GM23338 (cell line): ENCODE data around the gene TEX51.

ENCODE experiments used
- EZH2 ChIP-seq: fragments of 200-600 bp; sonication (generic); IDR thresholded peaks from one replicate; pipeline ENCODE4 v1.8.0; 2017; ENCODE audit warnings: antibody characterized with exemption, mild to moderate bottlenecking, low read depth; ENCODE audit not compliant: unreplicated experiment
- EZH2phosphoT487 ChIP-seq: fragments of 200-600 bp; sonication (generic); IDR thresholded peaks from one replicate; pipeline ENCODE4 v1.8.1; 2018; ENCODE audit warnings: antibody characterized with exemption; ENCODE audit not compliant: unreplicated experiment
- TF ChIP-seq, protein P1 (sequence below): IDR thresholded peaks from one replicate; pipeline ENCODE4 v1.6.1; 2018; ENCODE audit warnings: antibody characterized with exemption; ENCODE audit not compliant: unreplicated experiment
- TF ChIP-seq, protein P2 (sequence below), 2 experiments: fragments of 200-600 bp in 1 of 2; sonication (generic) in 1 of 2; conservative IDR thresholded peaks; 2 replicates each; pipeline versions ENCODE4 v1.5.1 to v1.6.1; 2016 to 2017; ENCODE audit warnings: antibody characterized with exemption in 2 of 2, low read depth in 2 of 2, mild to moderate bottlenecking in 2 of 2, moderate library complexity in 1 of 2

DNA sequence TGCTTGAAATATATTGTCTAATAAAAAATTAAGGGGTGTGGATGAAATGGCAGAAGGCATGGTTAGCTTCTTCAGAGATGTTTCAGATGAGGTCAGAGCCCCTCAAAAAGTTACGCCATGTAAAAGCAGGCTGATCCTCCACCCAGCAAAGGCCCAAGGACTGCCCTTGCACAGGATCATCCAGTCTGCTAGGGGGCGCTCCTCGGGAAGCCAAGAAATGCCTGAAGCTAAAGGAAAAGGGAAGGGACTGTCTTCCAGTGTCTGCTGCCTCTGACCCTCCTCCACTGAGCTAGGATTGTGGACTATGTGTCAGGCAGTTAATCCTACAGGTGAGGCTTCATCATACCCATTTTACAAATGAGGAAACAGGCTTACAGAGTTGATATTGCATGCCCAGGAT, 33.8 kb upstream of the TEX51 start:
- TF ChIP-seq, protein P1, sequence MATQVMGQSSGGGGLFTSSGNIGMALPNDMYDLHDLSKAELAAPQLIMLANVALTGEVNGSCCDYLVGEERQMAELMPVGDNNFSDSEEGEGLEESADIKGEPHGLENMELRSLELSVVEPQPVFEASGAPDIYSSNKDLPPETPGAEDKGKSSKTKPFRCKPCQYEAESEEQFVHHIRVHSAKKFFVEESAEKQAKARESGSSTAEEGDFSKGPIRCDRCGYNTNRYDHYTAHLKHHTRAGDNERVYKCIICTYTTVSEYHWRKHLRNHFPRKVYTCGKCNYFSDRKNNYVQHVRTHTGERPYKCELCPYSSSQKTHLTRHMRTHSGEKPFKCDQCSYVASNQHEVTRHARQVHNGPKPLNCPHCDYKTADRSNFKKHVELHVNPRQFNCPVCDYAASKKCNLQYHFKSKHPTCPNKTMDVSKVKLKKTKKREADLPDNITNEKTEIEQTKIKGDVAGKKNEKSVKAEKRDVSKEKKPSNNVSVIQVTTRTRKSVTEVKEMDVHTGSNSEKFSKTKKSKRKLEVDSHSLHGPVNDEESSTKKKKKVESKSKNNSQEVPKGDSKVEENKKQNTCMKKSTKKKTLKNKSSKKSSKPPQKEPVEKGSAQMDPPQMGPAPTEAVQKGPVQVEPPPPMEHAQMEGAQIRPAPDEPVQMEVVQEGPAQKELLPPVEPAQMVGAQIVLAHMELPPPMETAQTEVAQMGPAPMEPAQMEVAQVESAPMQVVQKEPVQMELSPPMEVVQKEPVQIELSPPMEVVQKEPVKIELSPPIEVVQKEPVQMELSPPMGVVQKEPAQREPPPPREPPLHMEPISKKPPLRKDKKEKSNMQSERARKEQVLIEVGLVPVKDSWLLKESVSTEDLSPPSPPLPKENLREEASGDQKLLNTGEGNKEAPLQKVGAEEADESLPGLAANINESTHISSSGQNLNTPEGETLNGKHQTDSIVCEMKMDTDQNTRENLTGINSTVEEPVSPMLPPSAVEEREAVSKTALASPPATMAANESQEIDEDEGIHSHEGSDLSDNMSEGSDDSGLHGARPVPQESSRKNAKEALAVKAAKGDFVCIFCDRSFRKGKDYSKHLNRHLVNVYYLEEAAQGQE: no peak
- no peak for TF ChIP-seq EZH2phosphoT487
- TF ChIP-seq EZH2: no peak
- TF ChIP-seq, protein P2, sequence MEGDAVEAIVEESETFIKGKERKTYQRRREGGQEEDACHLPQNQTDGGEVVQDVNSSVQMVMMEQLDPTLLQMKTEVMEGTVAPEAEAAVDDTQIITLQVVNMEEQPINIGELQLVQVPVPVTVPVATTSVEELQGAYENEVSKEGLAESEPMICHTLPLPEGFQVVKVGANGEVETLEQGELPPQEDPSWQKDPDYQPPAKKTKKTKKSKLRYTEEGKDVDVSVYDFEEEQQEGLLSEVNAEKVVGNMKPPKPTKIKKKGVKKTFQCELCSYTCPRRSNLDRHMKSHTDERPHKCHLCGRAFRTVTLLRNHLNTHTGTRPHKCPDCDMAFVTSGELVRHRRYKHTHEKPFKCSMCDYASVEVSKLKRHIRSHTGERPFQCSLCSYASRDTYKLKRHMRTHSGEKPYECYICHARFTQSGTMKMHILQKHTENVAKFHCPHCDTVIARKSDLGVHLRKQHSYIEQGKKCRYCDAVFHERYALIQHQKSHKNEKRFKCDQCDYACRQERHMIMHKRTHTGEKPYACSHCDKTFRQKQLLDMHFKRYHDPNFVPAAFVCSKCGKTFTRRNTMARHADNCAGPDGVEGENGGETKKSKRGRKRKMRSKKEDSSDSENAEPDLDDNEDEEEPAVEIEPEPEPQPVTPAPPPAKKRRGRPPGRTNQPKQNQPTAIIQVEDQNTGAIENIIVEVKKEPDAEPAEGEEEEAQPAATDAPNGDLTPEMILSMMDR (conservative IDR thresholded peaks at IDR 0.05; ENCODE audit: low read depth in 2 of 2): peak; percentile 64 to 72
